Activated T-cell treated with anti-CD3 and anti-CD28 coated beads for 24 hours (primary cell): ENCODE results near the gene MYH7B.

Experiments used
- DNase-seq: peaks from one replicate; pipeline ENCODE4 v3.0.0-alpha.2; 2020; ENCODE audit warnings: low read depth

The MYH7B gene

GRCh38 chr20:34955231-34956040 is at the start of gene MYH7B, which contains the start of gene GSS:
MYH7B (plus strand) TSS chr20:34955868; CDS start chr20:34978006, 22,138 bp downstream.
GSS (minus strand) TSS chr20:34955806; CDS start chr20:34951852, 3,954 bp downstream.
- peak; percentile 97 for DNase-seq

GRCh38 chr20:34907616-34908469 is 47.8 kb upstream of the MYH7B start:
- DNase-seq = no peak

GRCh38 chr20:34915131-34915530 is 40.5 kb upstream of the MYH7B start:
- DNase-seq = no peak

GRCh38 chr20:34915749-34916455 is 39.8 kb upstream of the MYH7B start:
- DNase-seq = no peak

GRCh38 chr20:34916774-34917354 is 38.8 kb upstream of the MYH7B start:
- no peak for DNase-seq

- no peak for DNase-seq
Observed at GRCh38 chr20:34920055-34920454, 35.6 kb upstream of the MYH7B start.

GRCh38 chr20:34921436-34921835 is 34.2 kb upstream of the MYH7B start:
- no peak for DNase-seq

- no peak for DNase-seq
Observed at GRCh38 chr20:34922654-34923381, 32.9 kb upstream of the MYH7B start.

- DNase-seq = no peak
Observed at GRCh38 chr20:34923414-34923813, 32.3 kb upstream of the MYH7B start.

GRCh38 chr20:34925341-34925740 is 30.3 kb upstream of the MYH7B start:
- no peak for DNase-seq

GRCh38 chr20:34925981-34926380 is 29.7 kb upstream of the MYH7B start:
- no peak for DNase-seq

GRCh38 chr20:34926581-34926980 is 29.1 kb upstream of the MYH7B start:
- no peak for DNase-seq

- DNase-seq = no peak
Observed at GRCh38 chr20:34927736-34928135, 27.9 kb upstream of the MYH7B start.

GRCh38 chr20:34928411-34928810 is 27.3 kb upstream of the MYH7B start:
- no peak for DNase-seq

- no peak for DNase-seq
Observed at GRCh38 chr20:34931771-34932170, 23.9 kb upstream of the MYH7B start.

GRCh38 chr20:34938466-34939163 is 17.1 kb upstream of the MYH7B start:
- DNase-seq = no peak

GRCh38 chr20:34940081-34940481 is 15.6 kb upstream of the MYH7B start:
- DNase-seq = no peak

GRCh38 chr20:34941226-34941625 is 14.4 kb upstream of the MYH7B start:
- no peak for DNase-seq

GRCh38 chr20:34942301-34942700 is 13.4 kb upstream of the MYH7B start:
- no peak for DNase-seq

GRCh38 chr20:34943808-34944567 is 11.7 kb upstream of the MYH7B start:
- no peak for DNase-seq
